Umbilical cord (tissue), 2 donors: ENCODE data around the gene TOR2A. TPM values are rescaled to one million over a fixed set of nuclear protein-coding genes. Genes with fewer than 3 reads are reported as not detected.
A peak's percentile ranks its signal among the peaks of the same experiment; 100 is the strongest.

ENCODE experiments used
- DNase-seq: peaks from one replicate; pipeline ENCODE4 v3.0.0-alpha.2; 2015; ENCODE audit warnings: low spot score
- total RNA-seq: library from RNA; depleted of rRNA; stranded (reverse); fragments of >200 nt; gene quantifications from one replicate; pipeline ENCODE4 v1.2.3, GENCODE V29; 2014; ENCODE audit warnings: low replicate concordance; ENCODE audit not compliant: insufficient read depth

TOR2A gene
- total RNA-seq, 1 donor from 2014 or later = 4.6 TPM

DNA sequence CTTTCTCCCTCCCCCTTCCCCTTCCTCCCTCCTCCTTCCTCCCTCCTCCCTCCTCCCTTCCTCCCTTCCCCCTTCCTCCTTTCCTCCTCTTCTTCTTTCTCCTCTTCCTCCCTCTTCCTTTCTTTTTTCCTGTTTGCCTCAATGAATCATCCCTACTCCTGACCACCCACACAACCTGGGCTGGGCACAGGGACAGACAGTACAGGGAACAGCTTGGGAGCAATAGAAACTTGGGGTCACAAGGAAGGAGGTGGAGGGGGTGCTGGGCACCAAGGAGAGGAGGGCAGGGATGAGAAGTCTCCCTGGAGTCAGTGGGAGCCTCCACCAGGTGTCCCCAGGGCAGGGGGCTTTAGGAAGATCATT lies 14.2 kb downstream of the TOR2A start:
- no peak for DNase-seq

DNA sequence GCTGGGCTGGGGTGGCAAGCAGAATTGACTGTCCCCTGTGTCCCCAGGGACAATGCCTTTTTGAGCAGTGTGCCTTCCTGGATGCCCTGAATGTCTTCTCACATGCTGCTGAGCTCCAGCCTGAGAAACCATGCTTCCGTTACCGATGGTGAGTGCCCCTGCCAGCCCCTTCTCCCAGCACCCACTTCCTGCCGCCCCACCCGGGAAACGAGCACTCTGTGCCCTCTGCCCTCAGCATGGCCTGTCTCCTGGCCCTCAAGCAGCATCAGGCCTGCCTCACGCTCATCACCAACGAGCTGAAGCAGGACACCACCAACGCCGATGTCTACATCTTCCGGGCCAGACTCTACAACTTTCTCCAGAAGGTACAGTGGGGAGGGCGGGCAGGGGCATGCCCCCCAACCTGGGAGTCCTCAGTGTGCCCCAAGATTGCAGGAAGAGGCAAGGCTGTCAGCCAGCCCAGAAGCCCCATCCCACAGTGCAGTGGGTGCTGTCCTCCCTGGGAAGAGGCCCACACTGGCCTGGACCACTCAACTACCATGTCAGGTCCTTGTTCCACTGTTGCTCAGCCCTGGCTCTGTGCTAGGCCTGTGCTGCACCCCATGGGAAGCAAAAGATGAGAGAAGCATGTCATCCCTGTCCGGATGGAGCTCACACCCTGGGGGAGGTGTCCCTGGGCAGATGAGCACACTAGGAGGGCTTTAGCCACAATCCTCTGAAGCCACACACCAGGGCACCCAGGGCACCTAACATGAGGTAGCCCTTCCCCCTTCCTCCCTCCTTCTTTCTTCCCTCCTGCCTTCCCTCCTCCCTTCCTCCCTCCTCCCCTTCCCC lies 14.8 kb downstream of the TOR2A start:
- DNase-seq = no peak

GRCh38 chr9:127717766-127718165 lies 17.3 kb downstream of the TOR2A start:
- DNase-seq = no peak

DNA sequence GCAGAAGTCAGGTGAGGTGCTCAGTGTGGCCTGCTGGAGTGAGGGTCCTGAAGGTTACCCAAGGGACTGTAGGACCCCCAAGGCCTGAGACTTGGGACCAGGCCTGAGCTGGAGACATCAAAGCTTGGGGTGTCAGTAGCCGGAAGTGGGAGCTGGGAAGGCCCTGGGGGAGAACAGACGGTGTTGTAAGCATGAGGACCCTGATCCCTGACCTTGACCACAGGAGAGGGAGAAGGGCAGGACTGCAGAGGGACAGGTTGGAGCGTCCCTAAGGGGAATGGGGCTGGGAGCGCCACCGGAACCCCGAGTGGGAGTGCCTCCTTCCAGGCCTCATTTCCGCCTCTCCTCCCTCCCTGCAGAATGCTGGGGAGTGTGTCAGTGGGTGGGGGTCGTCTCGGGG lies 18.7 kb downstream of the TOR2A start:
- no peak for DNase-seq

DNA sequence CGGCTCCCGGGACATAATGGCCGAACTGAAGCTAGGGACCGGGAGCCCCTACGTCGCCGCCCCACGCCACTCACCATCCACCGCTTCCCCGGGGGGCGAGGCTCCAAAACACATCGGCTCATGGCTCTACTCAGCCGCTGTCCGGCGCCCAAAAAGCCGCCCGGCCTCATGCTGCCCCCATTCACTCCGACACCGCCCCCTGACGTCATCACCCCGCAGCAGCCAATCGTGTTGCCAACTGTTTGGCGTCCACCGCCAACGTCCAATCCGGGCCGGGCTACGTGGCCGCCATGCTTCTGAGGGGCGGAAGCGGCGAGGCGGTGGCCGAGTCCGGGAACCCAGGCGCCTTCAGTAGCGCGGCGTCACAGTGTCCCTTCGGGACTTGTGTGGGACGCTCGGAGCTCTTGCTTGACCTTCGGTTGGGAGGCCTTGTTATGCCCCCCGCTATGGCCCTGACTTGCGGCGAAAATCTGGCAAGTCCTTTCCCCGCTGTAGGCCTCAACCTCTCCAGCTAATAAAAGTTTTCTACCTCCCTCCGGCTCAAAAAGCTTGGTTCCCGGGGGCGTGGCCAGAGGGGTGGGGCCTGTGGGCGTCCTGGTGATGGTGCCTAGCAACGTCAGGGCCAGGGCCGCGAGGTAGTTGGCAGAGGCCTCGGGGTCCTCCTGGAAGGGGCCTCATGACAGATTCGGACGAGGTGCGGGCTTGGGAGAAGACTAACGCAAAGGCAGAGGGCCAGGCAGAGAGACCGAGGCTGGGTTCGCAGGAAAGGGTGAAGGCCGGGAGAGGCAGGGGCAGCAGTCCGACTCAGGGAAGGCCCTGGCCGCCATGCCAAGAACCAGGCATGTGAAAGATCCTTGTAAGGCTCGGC lies 19.4 kb downstream of the TOR2A start, which contains the start of the genes PTRH1 and TTC16:
Gene PTRH1, minus strand, starts transcription at position 194 of the 868 bp plus-strand sequence. Its CDS starts 24 bp downstream, at position 170.
Gene TTC16, plus strand, starts transcription at position 610 of the 868 bp plus-strand sequence. Its CDS starts 67 bp downstream, at position 677.
- peak; percentile 98 for DNase-seq

- DNase-seq = no peak
Observed at GRCh38 chr9:127714951-127715469, 20.1 kb downstream of the TOR2A start.

GRCh38 chr9:127714020-127714750 lies 20.9 kb downstream of the TOR2A start:
- DNase-seq = no peak

DNA sequence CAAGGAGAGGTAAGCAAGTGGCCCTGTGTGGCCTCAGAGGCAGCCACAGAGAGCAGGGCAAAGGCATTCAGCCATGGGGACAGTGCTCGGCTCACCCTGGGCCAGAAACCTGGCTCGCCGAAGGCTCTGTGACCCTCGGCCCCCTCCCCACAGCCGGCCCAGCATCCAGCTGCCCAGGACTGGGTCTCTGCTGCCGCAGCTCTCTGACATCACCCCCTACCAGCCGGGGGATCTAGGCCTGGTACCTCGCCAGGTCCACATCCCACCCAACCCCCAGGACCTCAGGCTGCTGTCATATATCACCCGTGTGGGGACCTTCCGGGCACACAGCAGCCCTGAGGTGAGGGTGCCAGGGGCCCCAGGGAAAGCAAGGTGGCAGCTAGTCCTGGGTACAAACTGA lies 22.2 kb downstream of the TOR2A start:
- no peak for DNase-seq

DNA sequence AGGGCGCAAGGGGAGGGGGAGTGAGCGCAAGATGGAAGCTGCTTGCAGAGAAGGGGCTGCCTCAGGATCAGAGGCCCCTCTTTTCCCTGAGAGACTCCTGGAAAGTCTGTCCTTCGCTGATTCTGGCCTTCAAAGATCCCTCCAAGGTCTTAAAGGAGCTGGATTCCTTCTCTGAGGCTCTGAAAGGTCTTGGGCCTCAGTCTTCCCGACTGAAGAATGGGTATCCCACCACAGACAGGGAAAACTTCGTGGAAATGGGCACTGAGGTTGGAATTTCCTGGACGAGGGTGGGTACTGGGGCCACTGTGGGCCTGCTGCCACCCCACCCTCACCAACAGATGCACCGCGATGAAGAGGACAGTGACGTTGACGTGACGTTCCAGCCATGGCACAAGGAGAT lies 22.7 kb downstream of the TOR2A start:
- DNase-seq = no peak

DNA sequence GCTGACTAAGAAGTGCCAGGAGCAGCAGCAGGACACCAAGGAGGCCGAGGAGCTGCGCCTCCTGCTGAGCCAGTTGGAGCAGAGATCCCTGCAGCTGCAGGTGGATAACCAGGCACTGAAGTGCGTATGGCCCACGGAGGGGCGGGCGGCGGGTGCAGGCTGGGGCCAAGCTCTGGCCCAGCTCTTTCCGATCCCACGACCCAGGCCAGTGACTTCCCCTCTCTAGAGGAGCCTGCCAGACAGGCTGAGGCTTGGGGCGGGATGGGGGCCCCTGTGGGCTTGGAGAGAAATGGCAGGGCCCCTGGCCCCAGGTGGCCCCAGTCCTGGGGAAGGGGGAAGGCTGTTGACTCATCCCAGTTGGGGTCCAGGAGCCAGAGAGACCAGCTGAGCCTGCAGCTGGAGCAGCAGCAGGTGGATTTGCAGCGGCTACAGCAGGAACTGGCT lies 23.2 kb downstream of the TOR2A start:
- no peak for DNase-seq

GRCh38 chr9:127711226-127711701 lies 23.8 kb downstream of the TOR2A start:
- DNase-seq = no peak

GRCh38 chr9:127710204-127710783 lies 24.8 kb downstream of the TOR2A start:
- DNase-seq = no peak

- no peak for DNase-seq
Observed at GRCh38 chr9:127708952-127709587, 26.0 kb downstream of the TOR2A start.

DNA sequence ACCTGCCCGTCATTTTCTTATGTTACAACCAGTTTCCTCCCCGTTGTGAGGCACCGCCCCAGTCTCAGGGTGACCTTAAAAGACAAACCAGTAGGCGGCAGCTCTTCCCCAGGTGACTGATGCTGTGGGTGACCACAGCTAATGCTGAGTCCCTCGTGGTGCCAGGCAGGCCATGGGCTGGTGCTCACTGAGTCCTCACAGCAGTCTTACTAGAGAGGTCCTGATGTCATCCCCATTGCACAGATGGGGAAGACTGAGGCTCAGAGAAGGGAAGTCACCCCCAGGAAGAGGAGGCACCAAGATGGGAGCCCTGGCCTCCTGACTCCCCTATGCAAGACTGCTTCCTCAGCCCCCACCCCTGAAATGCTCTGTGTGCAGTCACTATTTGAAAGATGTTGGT lies 27.3 kb downstream of the TOR2A start:
- no peak for DNase-seq

DNA sequence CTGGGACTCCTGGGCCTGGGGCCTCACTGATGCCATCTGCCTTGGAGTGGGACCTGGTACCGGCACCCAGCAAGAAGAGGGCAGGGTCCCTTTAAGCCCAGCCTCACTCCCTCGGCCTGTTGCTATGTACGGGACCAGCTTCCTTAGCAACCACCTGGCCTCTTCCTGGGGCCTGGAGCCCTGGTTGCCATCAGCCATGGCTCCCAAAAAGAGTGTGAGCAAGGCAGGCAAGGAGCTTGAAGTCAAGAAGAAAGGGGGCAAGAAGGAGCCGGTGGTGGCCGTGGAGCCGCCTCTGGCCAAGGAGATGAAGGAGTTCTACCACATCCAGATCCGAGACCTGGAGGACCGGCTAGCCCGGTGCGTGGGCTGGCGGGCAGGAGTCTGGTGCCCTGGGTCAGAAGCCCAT lies 28.3 kb downstream of the TOR2A start, which contains the start of gene CFAP157:
Gene CFAP157, plus strand, starts transcription at position 153 of the 406 bp plus-strand sequence. Its CDS starts 44 bp downstream, at position 197.
- DNase-seq = no peak

- DNase-seq = no peak
Observed at GRCh38 chr9:127705577-127706379, 29.3 kb downstream of the TOR2A start.

GRCh38 chr9:127703289-127703946 lies 31.7 kb downstream of the TOR2A start:
- no peak for DNase-seq

- DNase-seq = no peak
Observed at GRCh38 chr9:127700594-127701255, 34.4 kb downstream of the TOR2A start.
